ENCODE results near the gene DBX2.
"Not testable (repeated sequence)": the region's sequence is repeated elsewhere in the genome, so short reads cannot be mapped to it uniquely, and the experiment has no call there.

The DBX2 gene

DNA sequence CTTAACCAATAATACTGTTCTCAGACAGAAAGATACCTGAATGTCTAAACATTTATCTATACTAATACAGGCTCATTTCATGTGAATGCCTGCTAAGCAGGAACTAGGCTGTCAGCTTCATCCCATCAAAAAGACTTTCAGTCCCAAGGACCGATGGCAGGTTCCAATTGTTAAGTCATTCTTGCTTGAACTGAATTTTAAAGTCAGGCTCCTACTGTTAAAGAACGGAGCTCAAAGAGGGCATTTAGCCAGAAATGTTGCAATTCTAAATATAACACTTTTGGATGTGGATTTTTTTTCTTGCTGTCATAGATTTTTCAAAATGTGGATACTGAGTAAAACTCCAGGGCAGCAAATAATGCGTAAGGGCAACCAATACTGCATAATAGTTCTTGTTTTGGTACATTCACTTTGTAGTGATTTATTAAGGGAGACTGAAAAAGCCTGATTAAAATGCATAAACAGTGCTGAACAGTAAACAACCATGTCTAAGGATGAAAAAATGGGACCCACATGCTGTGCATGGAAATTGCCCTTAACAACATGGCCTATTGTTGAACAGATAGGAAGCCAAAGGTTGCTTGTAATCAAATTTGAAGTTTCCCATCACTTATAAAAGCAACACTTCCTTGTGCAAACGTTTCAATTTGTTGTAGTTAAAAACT lies 38.6 kb upstream of the DBX2 start:
- Histone ChIP-seq H3K27me3 (ENCODE audit: low read length) (no peaks in the 10 kb centered on the region), H2AFZ (ENCODE audit: low read depth, low read length, severe bottlenecking) (no peak overlapping the region), H4K20me1 (ENCODE audit: low read depth, low read length) (no peaks in the 10 kb centered on the region), H3K9ac (ENCODE audit: low read length) (no peak overlapping the region), H3K9me3 (ENCODE audit: insufficient read depth, low read length) (no peaks in the 10 kb centered on the region), H3K27ac (ENCODE audit: low read depth, low read length) (no peak overlapping the region), H3F3A (ENCODE audit: insufficient read depth) (no peaks in the 10 kb centered on the region), H3K36me3 (ENCODE audit: low read length) (no peaks in the 10 kb centered on the region), H3K4me2 (ENCODE audit: low read depth, low read length, poor library complexity, severe bottlenecking) (no peak overlapping the region), H3K79me2 (ENCODE audit: insufficient read depth, low read length) (no peaks in the 10 kb centered on the region), H3K9me2 (replicated peaks; ENCODE audit: insufficient read depth, low read length) (no peaks in the 10 kb centered on the region), H3K4me3 (ENCODE audit: insufficient read depth, low read length, poor library complexity, severe bottlenecking) (no peak overlapping the region)
- TF ChIP-seq EZH2phosphoT487 (conservative IDR thresholded peaks at IDR 0.05; ENCODE audit: low read length) (no peak), CTCF (IDR thresholded peaks at IDR 0.05; ENCODE audit: insufficient read depth, low read length, poor library complexity, severe bottlenecking) (no peak)

- Histone ChIP-seq H4K20me1 (ENCODE audit: low read depth, low read length) (no peaks in the 10 kb centered on the region), H3F3A (ENCODE audit: insufficient read depth) (no peaks in the 10 kb centered on the region), H3K9me3 (ENCODE audit: insufficient read depth, low read length) (no peaks in the 10 kb centered on the region), H3K36me3 (ENCODE audit: low read length) (no peaks in the 10 kb centered on the region), H2AFZ (ENCODE audit: low read depth, low read length, severe bottlenecking) (no peak overlapping the region), H3K4me3 (ENCODE audit: insufficient read depth, low read length, poor library complexity, severe bottlenecking) (no peak overlapping the region), H3K9ac (ENCODE audit: low read length) (no peak overlapping the region), H3K4me2 (ENCODE audit: low read depth, low read length, poor library complexity, severe bottlenecking) (no peak overlapping the region), H3K79me2 (ENCODE audit: insufficient read depth, low read length) (no peaks in the 10 kb centered on the region), H3K27ac (ENCODE audit: low read depth, low read length) (no peak overlapping the region), H3K27me3 (ENCODE audit: low read length) (no peaks in the 10 kb centered on the region), H3K9me2 (replicated peaks; ENCODE audit: insufficient read depth, low read length) (no peaks in the 10 kb centered on the region)
- TF ChIP-seq CTCF (IDR thresholded peaks at IDR 0.05; ENCODE audit: insufficient read depth, low read length, poor library complexity, severe bottlenecking) (no peak), EZH2phosphoT487 (conservative IDR thresholded peaks at IDR 0.05; ENCODE audit: low read length) (no peak)
Measured at GRCh38 chr12:45088608-45089007, 37.7 kb upstream of the DBX2 start.

- H3F3A ChIP-seq (ENCODE audit: insufficient read depth); H3K9ac ChIP-seq (ENCODE audit: low read length); H3K27me3 ChIP-seq (ENCODE audit: low read length); H3K4me3 ChIP-seq (ENCODE audit: insufficient read depth, low read length, poor library complexity, severe bottlenecking); H4K20me1 ChIP-seq (ENCODE audit: low read depth, low read length); H3K9me3 ChIP-seq (ENCODE audit: insufficient read depth, low read length); H3K27ac ChIP-seq (ENCODE audit: low read depth, low read length); H2AFZ ChIP-seq (ENCODE audit: low read depth, low read length, severe bottlenecking); H3K36me3 ChIP-seq (ENCODE audit: low read length); H3K4me2 ChIP-seq (ENCODE audit: low read depth, low read length, poor library complexity, severe bottlenecking); H3K79me2 ChIP-seq (ENCODE audit: insufficient read depth, low read length); H3K9me2 ChIP-seq (replicated peaks; ENCODE audit: insufficient read depth, low read length): not testable (repeated sequence)
Measured at GRCh38 chr12:45084248-45084647, 33.3 kb upstream of the DBX2 start.

GRCh38 chr12:45077251-45077650 lies 26.4 kb upstream of the DBX2 start:
- Histone ChIP-seq H3F3A (ENCODE audit: insufficient read depth) (no peaks in the 10 kb centered on the region), H3K9me3 (ENCODE audit: insufficient read depth, low read length) (no peaks in the 10 kb centered on the region), H3K4me3 (ENCODE audit: insufficient read depth, low read length, poor library complexity, severe bottlenecking) (no peak overlapping the region), H4K20me1 (ENCODE audit: low read depth, low read length) (no peaks in the 10 kb centered on the region), H3K36me3 (ENCODE audit: low read length) (no peaks in the 10 kb centered on the region), H2AFZ (ENCODE audit: low read depth, low read length, severe bottlenecking) (no peak overlapping the region), H3K79me2 (ENCODE audit: insufficient read depth, low read length) (no peaks in the 10 kb centered on the region), H3K27ac (ENCODE audit: low read depth, low read length) (no peak overlapping the region), H3K9ac (ENCODE audit: low read length) (no peak overlapping the region), H3K9me2 (replicated peaks; ENCODE audit: insufficient read depth, low read length) (no peaks in the 10 kb centered on the region), H3K27me3 (ENCODE audit: low read length) (no peaks in the 10 kb centered on the region), H3K4me2 (ENCODE audit: low read depth, low read length, poor library complexity, severe bottlenecking) (no peak overlapping the region)
- TF ChIP-seq CTCF (IDR thresholded peaks at IDR 0.05; ENCODE audit: insufficient read depth, low read length, poor library complexity, severe bottlenecking): no peak
- no peak for TF ChIP-seq EZH2phosphoT487 (conservative IDR thresholded peaks at IDR 0.05; ENCODE audit: low read length)
